PC-3 (cell line): Measurements from ENCODE around the gene ZNF80. TPM values are rescaled to one million over a fixed set of nuclear protein-coding genes. Genes with fewer than 3 reads are reported as not detected.

Source experiments
- ATAC-seq: fragments of 200-7000 bp; cut with Tn5 transposase; 2 replicates; pipeline ENCODE4 v1.9.1; 2020; ENCODE audit warnings: mild to moderate bottlenecking, moderate library complexity
- BruUV-seq: library from RNA; stranded (reverse); fragments of 400-500 nt; replicated peaks from 2 replicates; lab custom pipeline; 2021; lab: Mats Ljungman, UMichigan
- CTCF ChIA-PET: fragments of 300-600 bp; sonication (Branson Sonifier 250); formaldehyde crosslinking; loops from one replicate; lab custom pipeline; 2022; ENCODE audit warnings: antibody characterized with exemption; lab: Charles Lee
- POLR2A ChIA-PET: fragments of 300-600 bp; sonication (Branson Sonifier 250); formaldehyde crosslinking; loops from one replicate; lab custom pipeline; 2022; ENCODE audit warnings: antibody characterized with exemption; ENCODE audit not compliant: unreplicated experiment; lab: Charles Lee
- DNase-seq: peaks from one replicate; pipeline ENCODE4 v3.0.0-alpha.2; 2015
- H2AFZ ChIP-seq: fragments of 300-600 bp; sonication (generic); 2 replicates; pipeline ENCODE4 v1.6.0; 2016; ENCODE audit warnings: antibody characterized with exemption, low read length
- H3F3A ChIP-seq: fragments of 300-600 bp; sonication (generic); one replicate; pipeline ENCODE4 v1.6.0; 2017; ENCODE audit warnings: antibody characterized with exemption, low read length, control low read depth, mild to moderate bottlenecking; ENCODE audit not compliant: unreplicated experiment
- H3K27ac ChIP-seq: fragments of 300-600 bp; sonication (generic); 2 replicates; pipeline ENCODE4 v1.5.1; 2016; ENCODE audit warnings: mild to moderate bottlenecking, low read length
- H3K27me3 ChIP-seq: fragments of 300-600 bp; sonication (generic); 2 replicates; pipeline ENCODE4 v1.6.1; 2016; ENCODE audit warnings: low read length, mixed read lengths
- H3K36me3 ChIP-seq: fragments of 300-600 bp; sonication (generic); 2 replicates; pipeline ENCODE4 v1.6.1; 2016; ENCODE audit warnings: low read depth, mixed run types, low read length, mixed read lengths
- H3K4me1 ChIP-seq: fragments of 300-600 bp; sonication (generic); 2 replicates; pipeline ENCODE4 v1.5.1; 2016; ENCODE audit warnings: low read length; ENCODE audit not compliant: insufficient read depth
- H3K4me2 ChIP-seq: fragments of 300-600 bp; sonication (generic); 2 replicates; pipeline ENCODE4 v1.6.0; 2016; ENCODE audit warnings: low read length
- H3K4me3 ChIP-seq: fragments of 300-600 bp; sonication (generic); 2 replicates; pipeline ENCODE4 v1.5.1; 2016; ENCODE audit warnings: mild to moderate bottlenecking, low read length, mixed read lengths
- H3K79me2 ChIP-seq: fragments of 300-600 bp; sonication (generic); 2 replicates; pipeline ENCODE4 v1.6.1; 2017; ENCODE audit warnings: low read length, mixed read lengths
- H3K9ac ChIP-seq: fragments of 300-600 bp; sonication (generic); 2 replicates; pipeline ENCODE4 v1.6.0; 2016; ENCODE audit warnings: mild to moderate bottlenecking, low read length
- H3K9me2 ChIP-seq: fragments of 300-600 bp; sonication (generic); replicated peaks from 2 replicates; pipeline ENCODE4 v1.6.1; 2016; ENCODE audit warnings: mixed run types, low read length, mixed read lengths
- H3K9me3 ChIP-seq: fragments of 300-600 bp; sonication (generic); 2 replicates; pipeline ENCODE4 v1.6.1; 2016; ENCODE audit warnings: low read length, mixed read lengths
- H4K20me1 ChIP-seq: fragments of 300-600 bp; sonication (generic); 2 replicates; pipeline ENCODE4 v1.6.1; 2016; ENCODE audit warnings: low read length, mixed read lengths
- CTCF ChIP-seq: fragments of 300-600 bp; sonication (generic); conservative IDR thresholded peaks from 2 replicates; pipeline ENCODE4 v1.5.1; 2017; ENCODE audit warnings: antibody characterized with exemption, low read depth, mild to moderate bottlenecking, low read length
- EZH2 ChIP-seq: fragments of 300-600 bp; sonication (generic); IDR thresholded peaks from one replicate; pipeline ENCODE4 v1.6.1; 2017; ENCODE audit warnings: antibody characterized with exemption, mild to moderate bottlenecking, low read length; ENCODE audit not compliant: unreplicated experiment
- EZH2phosphoT487 ChIP-seq: fragments of 300-600 bp; sonication (generic); IDR thresholded peaks from 2 replicates; pipeline ENCODE4 v1.6.1; 2018; ENCODE audit warnings: mild to moderate bottlenecking, antibody characterized with exemption, low read length, borderline replicate concordance
- intact Hi-C: fragments of 100-400 bp; cut with micrococcal nuclease; formaldehyde crosslinking; loops from 2 replicates; pipeline ENCODE4 v1.9.0; 2023
- total RNA-seq: library from RNA; depleted of rRNA; stranded (reverse); fragments of >200 nt; gene quantifications from 2 replicates; pipeline ENCODE4 v1.2.3, GENCODE V29; 2014

ZNF80 gene
- total RNA-seq, 1 experiment from 2014 or later: not detected

- Histone ChIP-seq H2AFZ (no peak overlapping the region), H3K9me3 (no peaks in the 10 kb centered on the region), H4K20me1 (no peaks in the 10 kb centered on the region), H3F3A (no peaks in the 10 kb centered on the region), H3K27ac (no peak overlapping the region), H3K9ac (no peak overlapping the region), H3K79me2 (no peaks in the 10 kb centered on the region), H3K36me3 (no peaks in the 10 kb centered on the region), H3K27me3 (peaks cover 20% of the 10 kb centered on the region), H3K9me2 (no peaks in the 10 kb centered on the region), H3K4me2 (no peak overlapping the region), H3K4me1 (no peaks in the 10 kb centered on the region), H3K4me3 (no peak overlapping the region)
- ChIA-PET CTCF (no interaction called here), POLR2A (no interaction called here)
- DNase-seq: no peak
- intact Hi-C loops: no loop called here
- no TSS peak for BruUV-seq
- ATAC-seq: no peak
- no peak for TF ChIP-seq CTCF
Observed at GRCh38 chr3:114212646-114213045, 24.7 kb downstream of the ZNF80 start.

- Histone ChIP-seq H4K20me1 (no peaks in the 10 kb centered on the region), H3K79me2 (no peaks in the 10 kb centered on the region), H3K9me2 (no peaks in the 10 kb centered on the region; the same call in 1 of the 2 replicates), H3K9me3 (no peaks in the 10 kb centered on the region), H2AFZ (no peak overlapping the region), H3K4me1 (no peaks in the 10 kb centered on the region), H3F3A (no peaks in the 10 kb centered on the region), H3K27me3 (peaks cover 21% of the 10 kb centered on the region; the same call in 1 of the 2 replicates), H3K4me3 (no peak overlapping the region), H3K36me3 (no peaks in the 10 kb centered on the region), H3K27ac (no peak overlapping the region), H3K9ac (no peak overlapping the region), H3K4me2 (no peak overlapping the region)
- BruUV-seq: no TSS peak
- ATAC-seq (no peak), DNase-seq (no peak)
- intact Hi-C loops: no loop called here
- CTCF ChIA-PET: no interaction called here
- TF ChIP-seq EZH2 (no peak), CTCF (no peak), EZH2phosphoT487 (no peak)
- POLR2A ChIA-PET: no interaction called here
Observed at GRCh38 chr3:114207768-114208167, 29.6 kb downstream of the ZNF80 start.

- Histone ChIP-seq H3K9me3 (no peaks in the 10 kb centered on the region), H3K79me2 (no peaks in the 10 kb centered on the region), H3K4me1 (no peaks in the 10 kb centered on the region), H2AFZ (no peak overlapping the region), H3K27me3 (peaks cover 10% of the 10 kb centered on the region; the same call in 1 of the 2 replicates), H3F3A (no peaks in the 10 kb centered on the region), H3K27ac (no peak overlapping the region), H3K9me2 (no peaks in the 10 kb centered on the region; the same call in 1 of the 2 replicates), H3K9ac (no peak overlapping the region), H3K36me3 (no peaks in the 10 kb centered on the region), H4K20me1 (no peaks in the 10 kb centered on the region), H3K4me3 (no peak overlapping the region), H3K4me2 (no peak overlapping the region)
- DNase-seq (no peak), ATAC-seq (no peak)
- BruUV-seq: no TSS peak
- intact Hi-C loops: no loop called here
- ChIA-PET CTCF (no interaction called here), POLR2A (no interaction called here)
- TF ChIP-seq CTCF (no peak), EZH2phosphoT487 (no peak), EZH2 (no peak)
Observed at GRCh38 chr3:114206342-114206741, 31.0 kb downstream of the ZNF80 start.
